ENCODE data around the gene AOX1.
"Not testable (repeated sequence)": the region's sequence is repeated elsewhere in the genome, so short reads cannot be mapped to it uniquely, and the experiment has no call there.

AOX1 gene

GRCh38 chr2:200604571-200605255 lies 18.9 kb downstream of the AOX1 start:
- Histone ChIP-seq H2AFZ (ENCODE audit: low read length) (no peak overlapping the region), H3K9me2 (ENCODE audit: low read depth, low read length) (no peaks in the 10 kb centered on the region), H3K4me1 (ENCODE audit: insufficient read depth, low read length, severe bottlenecking) (no peaks in the 10 kb centered on the region), H3F3A (ENCODE audit: insufficient read depth, low read length) (no peaks in the 10 kb centered on the region), H3K36me3 (ENCODE audit: insufficient read depth, low read length) (peaks cover 89% of the 10 kb centered on the region), H3K79me2 (ENCODE audit: insufficient read depth, low read length) (no peaks in the 10 kb centered on the region), H4K20me1 (ENCODE audit: insufficient read depth, low read length) (no peaks in the 10 kb centered on the region), H3K27ac (ENCODE audit: low read depth, low read length, poor library complexity, severe bottlenecking) (no peak overlapping the region), H3K9me3 (ENCODE audit: low read length) (no peaks in the 10 kb centered on the region), H3K27me3 (ENCODE audit: insufficient read depth, low read length) (no peaks in the 10 kb centered on the region), H3K4me3 (ENCODE audit: low read depth, low read length, poor library complexity, severe bottlenecking) (no peak overlapping the region), H3K4me2 (ENCODE audit: low read length) (no peak overlapping the region), H3K9ac (ENCODE audit: low read length) (no peak overlapping the region)
- TF ChIP-seq CTCF (IDR thresholded peaks at IDR 0.05; ENCODE audit: low read length) (no peak), EZH2 (IDR thresholded peaks at IDR 0.05; ENCODE audit: borderline replicate concordance, low read length) (no peak)

DNA sequence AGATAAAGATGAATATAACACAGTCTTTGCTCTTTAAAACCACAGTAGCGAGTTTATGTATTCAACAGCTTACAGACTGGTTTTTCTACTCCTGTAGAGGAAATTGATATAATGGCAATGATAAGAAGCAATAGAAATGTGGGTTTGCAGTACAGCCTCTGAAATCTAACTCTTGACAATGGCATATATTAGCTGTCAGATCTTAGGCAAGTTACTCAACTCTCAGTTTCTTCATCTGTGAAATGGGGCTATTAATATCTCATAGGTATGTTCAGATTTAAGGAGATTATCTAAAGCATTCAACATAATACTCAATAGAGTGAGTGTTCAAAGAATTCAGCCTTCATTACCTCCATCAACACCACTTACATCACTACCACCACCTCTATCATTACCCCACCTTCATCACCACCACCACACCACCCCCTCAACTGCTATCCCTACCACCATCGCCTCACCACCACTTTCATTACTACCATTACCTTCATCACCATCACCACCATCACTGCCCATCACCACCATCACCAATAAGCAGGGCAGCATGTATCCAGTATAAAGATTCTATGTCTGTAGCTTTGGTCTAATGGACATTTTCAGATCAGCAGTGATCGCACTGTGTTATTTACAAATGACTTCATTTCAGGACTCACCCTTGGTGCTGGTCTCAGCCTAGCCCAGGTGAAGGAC lies 22.7 kb downstream of the AOX1 start:
- Histone ChIP-seq H3K4me3 (ENCODE audit: low read depth, low read length, poor library complexity, severe bottlenecking) (no peak overlapping the region), H3K27ac (ENCODE audit: low read depth, low read length, poor library complexity, severe bottlenecking) (no peak overlapping the region), H3K27me3 (ENCODE audit: insufficient read depth, low read length) (no peaks in the 10 kb centered on the region), H3K9ac (ENCODE audit: low read length) (no peak overlapping the region), H2AFZ (ENCODE audit: low read length) (no peak overlapping the region), H3K4me2 (ENCODE audit: low read length) (no peak overlapping the region), H3F3A (ENCODE audit: insufficient read depth, low read length) (no peaks in the 10 kb centered on the region), H3K4me1 (ENCODE audit: insufficient read depth, low read length, severe bottlenecking) (no peaks in the 10 kb centered on the region), H3K36me3 (ENCODE audit: insufficient read depth, low read length) (peaks cover 89% of the 10 kb centered on the region), H4K20me1 (ENCODE audit: insufficient read depth, low read length) (no peaks in the 10 kb centered on the region), H3K9me2 (ENCODE audit: low read depth, low read length) (no peaks in the 10 kb centered on the region), H3K79me2 (ENCODE audit: insufficient read depth, low read length) (no peaks in the 10 kb centered on the region), H3K9me3 (ENCODE audit: low read length) (no peaks in the 10 kb centered on the region)
- TF ChIP-seq CTCF (IDR thresholded peaks at IDR 0.05; ENCODE audit: low read length) (no peak), EZH2 (IDR thresholded peaks at IDR 0.05; ENCODE audit: borderline replicate concordance, low read length) (no peak)

GRCh38 chr2:200609028-200609614 lies 23.3 kb downstream of the AOX1 start:
- H3K9ac ChIP-seq (ENCODE audit: low read length), result no peak overlapping the region
- peaks cover 89% of the 10 kb centered on the region for H3K36me3 ChIP-seq (ENCODE audit: insufficient read depth, low read length)
- H3K9me2 ChIP-seq (ENCODE audit: low read depth, low read length), result no peaks in the 10 kb centered on the region
- H2AFZ ChIP-seq (ENCODE audit: low read length), result no peak overlapping the region
- H3K4me3 ChIP-seq (ENCODE audit: low read depth, low read length, poor library complexity, severe bottlenecking), result no peak overlapping the region
- TF ChIP-seq EZH2 (IDR thresholded peaks at IDR 0.05; ENCODE audit: borderline replicate concordance, low read length) (no peak), CTCF (IDR thresholded peaks at IDR 0.05; ENCODE audit: low read length) (no peak)
- no peaks in the 10 kb centered on the region for H3F3A ChIP-seq (ENCODE audit: insufficient read depth, low read length)
- no peaks in the 10 kb centered on the region for H3K9me3 ChIP-seq (ENCODE audit: low read length)
- no peaks in the 10 kb centered on the region for H3K27me3 ChIP-seq (ENCODE audit: insufficient read depth, low read length)
- H3K79me2 ChIP-seq (ENCODE audit: insufficient read depth, low read length), result no peaks in the 10 kb centered on the region
- H3K27ac ChIP-seq (ENCODE audit: low read depth, low read length, poor library complexity, severe bottlenecking), result no peak overlapping the region
- H3K4me1 ChIP-seq (ENCODE audit: insufficient read depth, low read length, severe bottlenecking), result no peaks in the 10 kb centered on the region
- H3K4me2 ChIP-seq (ENCODE audit: low read length), result no peak overlapping the region
- H4K20me1 ChIP-seq (ENCODE audit: insufficient read depth, low read length), result no peaks in the 10 kb centered on the region

DNA sequence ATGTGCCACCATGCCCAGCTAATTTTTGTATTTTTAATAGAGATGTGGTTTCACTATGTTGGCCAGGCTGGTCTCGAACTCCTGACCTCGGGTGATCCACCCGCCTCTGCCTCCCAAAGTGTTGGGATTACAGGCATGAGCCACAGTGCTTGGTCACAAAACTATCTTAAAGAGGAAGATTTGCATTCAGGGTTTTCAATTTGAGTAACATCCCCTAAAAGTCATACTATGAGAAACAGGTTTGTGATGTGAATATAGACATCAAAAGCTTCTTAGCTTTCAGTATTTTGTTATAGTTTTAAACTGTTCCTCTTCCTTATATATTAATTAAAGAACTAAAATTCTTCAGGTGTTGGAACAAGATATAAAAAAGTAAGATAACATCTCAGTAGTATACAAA lies 24.4 kb downstream of the AOX1 start:
- H3K4me3 ChIP-seq (ENCODE audit: low read depth, low read length, poor library complexity, severe bottlenecking); H3F3A ChIP-seq (ENCODE audit: insufficient read depth, low read length); H3K4me1 ChIP-seq (ENCODE audit: insufficient read depth, low read length, severe bottlenecking); H3K9ac ChIP-seq (ENCODE audit: low read length); H3K9me3 ChIP-seq (ENCODE audit: low read length); H3K27ac ChIP-seq (ENCODE audit: low read depth, low read length, poor library complexity, severe bottlenecking); H3K79me2 ChIP-seq (ENCODE audit: insufficient read depth, low read length); H3K4me2 ChIP-seq (ENCODE audit: low read length); H3K9me2 ChIP-seq (ENCODE audit: low read depth, low read length); H3K27me3 ChIP-seq (ENCODE audit: insufficient read depth, low read length); H2AFZ ChIP-seq (ENCODE audit: low read length); H4K20me1 ChIP-seq (ENCODE audit: insufficient read depth, low read length): not testable (repeated sequence)
- peaks cover 84% of the 10 kb centered on the region for H3K36me3 ChIP-seq (ENCODE audit: insufficient read depth, low read length)

All from OCI-LY1 (cell line).